Measurements from ENCODE around the gene TMEM163.

The TMEM163 gene

GRCh38 chr2:134449157-134449556 is 269.6 kb downstream of the TMEM163 start:
- Histone ChIP-seq H3K36me3 (ENCODE audit: control insufficient read depth, low read length) (peaks cover 20% of the 10 kb centered on the region), H3K27ac (ENCODE audit: low read depth, low read length) (no peak overlapping the region), H3K9me3 (ENCODE audit: control insufficient read depth, insufficient read depth, low read length) (no peaks in the 10 kb centered on the region), H4K20me1 (ENCODE audit: control insufficient read depth, insufficient read depth, low read depth, low read length) (no peaks in the 10 kb centered on the region), H3K27me3 (ENCODE audit: control insufficient read depth, low read length) (no peaks in the 10 kb centered on the region), H3K9me2 (replicated peaks; ENCODE audit: control insufficient read depth, low read length) (no peaks in the 10 kb centered on the region), H3K4me3 (ENCODE audit: low read length) (no peak overlapping the region), H3K79me2 (ENCODE audit: control insufficient read depth, low read length) (no peaks in the 10 kb centered on the region), H3K4me1 (ENCODE audit: control insufficient read depth, low read length) (no peaks in the 10 kb centered on the region), H3K4me2 (ENCODE audit: low read length) (no peak overlapping the region), H3F3A (ENCODE audit: control insufficient read depth, insufficient read depth) (no peaks in the 10 kb centered on the region)
- TF ChIP-seq CTCF (IDR thresholded peaks at IDR 0.05; ENCODE audit: low read depth, low read length, poor library complexity, severe bottlenecking) (no peak), EZH2phosphoT487 (IDR thresholded peaks at IDR 0.05; ENCODE audit: borderline replicate concordance, low read length) (no peak)

- no peak overlapping the region for H3K4me3 ChIP-seq (ENCODE audit: low read length)
- no peaks in the 10 kb centered on the region for H3K9me2 ChIP-seq (replicated peaks; ENCODE audit: control insufficient read depth, low read length)
- no peaks in the 10 kb centered on the region for H3F3A ChIP-seq (ENCODE audit: control insufficient read depth, insufficient read depth)
- H3K4me1 ChIP-seq (ENCODE audit: control insufficient read depth, low read length): no peaks in the 10 kb centered on the region
- H3K36me3 ChIP-seq (ENCODE audit: control insufficient read depth, low read length): peaks cover 25% of the 10 kb centered on the region
- no peaks in the 10 kb centered on the region for H3K79me2 ChIP-seq (ENCODE audit: control insufficient read depth, low read length)
- H3K9me3 ChIP-seq (ENCODE audit: control insufficient read depth, insufficient read depth, low read length): no peaks in the 10 kb centered on the region
- no peaks in the 10 kb centered on the region for H3K27me3 ChIP-seq (ENCODE audit: control insufficient read depth, low read length)
- no peak overlapping the region for H3K4me2 ChIP-seq (ENCODE audit: low read length)
- H3K27ac ChIP-seq (ENCODE audit: low read depth, low read length): no peak overlapping the region
- no peak for TF ChIP-seq EZH2phosphoT487 (IDR thresholded peaks at IDR 0.05; ENCODE audit: borderline replicate concordance, low read length)
- no peak for TF ChIP-seq CTCF (IDR thresholded peaks at IDR 0.05; ENCODE audit: low read depth, low read length, poor library complexity, severe bottlenecking)
- H4K20me1 ChIP-seq (ENCODE audit: control insufficient read depth, insufficient read depth, low read depth, low read length): no peaks in the 10 kb centered on the region
Observed at GRCh38 chr2:134448650-134449049, 270.1 kb downstream of the TMEM163 start.

- Histone ChIP-seq H3K27ac (ENCODE audit: low read depth, low read length) (no peak overlapping the region), H3K27me3 (ENCODE audit: control insufficient read depth, low read length) (no peaks in the 10 kb centered on the region), H3F3A (ENCODE audit: control insufficient read depth, insufficient read depth) (no peaks in the 10 kb centered on the region), H3K9me3 (ENCODE audit: control insufficient read depth, insufficient read depth, low read length) (no peaks in the 10 kb centered on the region), H3K4me3 (ENCODE audit: low read length) (no peak overlapping the region), H3K4me2 (ENCODE audit: low read length) (no peak overlapping the region), H4K20me1 (ENCODE audit: control insufficient read depth, insufficient read depth, low read depth, low read length) (no peaks in the 10 kb centered on the region), H3K9me2 (replicated peaks; ENCODE audit: control insufficient read depth, low read length) (no peaks in the 10 kb centered on the region), H3K4me1 (ENCODE audit: control insufficient read depth, low read length) (no peaks in the 10 kb centered on the region), H3K36me3 (ENCODE audit: control insufficient read depth, low read length) (peaks cover 25% of the 10 kb centered on the region), H3K79me2 (ENCODE audit: control insufficient read depth, low read length) (no peaks in the 10 kb centered on the region)
- TF ChIP-seq EZH2phosphoT487 (IDR thresholded peaks at IDR 0.05; ENCODE audit: borderline replicate concordance, low read length) (no peak), CTCF (IDR thresholded peaks at IDR 0.05; ENCODE audit: low read depth, low read length, poor library complexity, severe bottlenecking) (no peak)
Observed at GRCh38 chr2:134447669-134448068, 271.1 kb downstream of the TMEM163 start.

Measured in DOHH2 (cell line).